GM12873 (cell line): ENCODE results near the gene GRIP1.

Source experiments
- CTCF ChIP-seq: IDR thresholded peaks from 2 replicates; pipeline ENCODE4 v1.5.1; 2012; ENCODE audit warnings: low read depth, mild to moderate bottlenecking, moderate library complexity, low read length, control low read depth; ENCODE audit not compliant: insufficient read depth; ENCODE audit errors: missing control alignments

Gene GRIP1

GRCh38 chr12:66598608-66599007 is 80.3 kb downstream of the GRIP1 start:
- TF ChIP-seq CTCF = no peak

GRCh38 chr12:66598079-66598478 is 80.8 kb downstream of the GRIP1 start:
- no peak for TF ChIP-seq CTCF

- TF ChIP-seq CTCF = no peak
Measured at GRCh38 chr12:66596199-66596598, 82.7 kb downstream of the GRIP1 start.

GRCh38 chr12:66594688-66595087 is 84.2 kb downstream of the GRIP1 start:
- TF ChIP-seq CTCF = no peak

GRCh38 chr12:66590275-66590985 is 88.4 kb downstream of the GRIP1 start:
- TF ChIP-seq CTCF = no peak

- TF ChIP-seq CTCF = no peak
Measured at GRCh38 chr12:66589095-66589494, 89.8 kb downstream of the GRIP1 start.

- TF ChIP-seq CTCF = no peak
Measured at GRCh38 chr12:66587912-66588311, 91.0 kb downstream of the GRIP1 start.
